ENCODE data around the gene TSPYL2.

TSPYL2 gene

DNA sequence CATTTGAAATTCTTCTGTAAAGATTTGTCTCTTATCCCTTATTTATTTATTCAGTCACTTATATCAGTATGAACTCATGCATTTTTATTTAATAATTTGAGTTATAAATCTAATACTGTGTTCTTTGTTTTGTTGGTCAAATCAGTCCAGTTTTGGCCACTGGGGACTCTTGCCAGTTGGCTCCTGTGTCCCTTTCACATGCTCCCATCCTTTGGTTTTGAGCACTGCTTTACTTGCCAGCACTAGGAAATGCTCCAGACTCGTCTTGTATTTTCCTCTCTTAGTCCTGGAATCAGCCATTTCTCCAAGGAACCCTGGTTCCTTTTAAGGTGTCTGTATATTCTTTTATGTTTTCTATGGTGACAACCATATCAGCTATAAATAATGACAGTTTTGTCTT, 39.8 kb downstream of the TSPYL2 start:
- in situ Hi-C loops (cut with HindIII; ENCODE audit: low sequenced_read_pairs): no loop called here

DNA sequence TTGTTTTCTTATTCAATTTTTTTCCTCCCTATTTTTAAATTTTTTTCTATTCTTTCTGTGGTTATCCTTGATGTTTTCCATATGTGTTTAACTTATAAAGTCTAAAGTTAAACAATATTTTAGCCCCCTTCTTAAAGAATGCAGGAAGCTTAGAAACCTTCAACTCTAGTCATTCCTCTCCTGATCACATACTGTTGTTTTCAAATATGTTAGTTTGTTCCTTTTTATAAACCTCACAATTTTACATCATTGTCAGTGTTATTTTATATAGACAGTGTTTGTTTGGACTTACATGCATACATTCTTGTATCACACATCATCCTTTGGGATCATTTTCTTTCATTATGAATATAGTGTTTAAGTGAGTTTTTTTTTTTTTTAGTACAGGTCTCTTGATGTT, 43.3 kb downstream of the TSPYL2 start:
- in situ Hi-C loops (cut with HindIII; ENCODE audit: low sequenced_read_pairs): no loop called here

DNA sequence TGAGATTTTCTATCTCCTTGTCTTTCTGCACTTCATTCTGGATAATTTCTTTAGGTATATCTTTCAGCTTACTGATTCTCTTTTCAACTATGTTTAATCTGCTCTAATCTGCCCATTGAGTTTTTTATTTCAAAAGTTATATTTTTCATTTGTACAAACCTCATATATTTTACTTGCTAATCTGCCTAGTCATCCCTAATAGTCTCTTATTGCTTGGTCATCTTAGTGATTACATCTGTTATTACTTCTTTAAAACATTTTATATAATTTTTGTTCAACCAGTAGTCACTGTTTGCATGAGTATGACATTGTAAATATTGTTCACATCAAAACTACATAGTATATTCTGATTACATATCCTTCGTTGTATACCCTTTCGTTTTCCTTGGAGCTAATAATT, 44.2 kb downstream of the TSPYL2 start:
- in situ Hi-C loops (cut with HindIII; ENCODE audit: low sequenced_read_pairs): no loop called here

DNA sequence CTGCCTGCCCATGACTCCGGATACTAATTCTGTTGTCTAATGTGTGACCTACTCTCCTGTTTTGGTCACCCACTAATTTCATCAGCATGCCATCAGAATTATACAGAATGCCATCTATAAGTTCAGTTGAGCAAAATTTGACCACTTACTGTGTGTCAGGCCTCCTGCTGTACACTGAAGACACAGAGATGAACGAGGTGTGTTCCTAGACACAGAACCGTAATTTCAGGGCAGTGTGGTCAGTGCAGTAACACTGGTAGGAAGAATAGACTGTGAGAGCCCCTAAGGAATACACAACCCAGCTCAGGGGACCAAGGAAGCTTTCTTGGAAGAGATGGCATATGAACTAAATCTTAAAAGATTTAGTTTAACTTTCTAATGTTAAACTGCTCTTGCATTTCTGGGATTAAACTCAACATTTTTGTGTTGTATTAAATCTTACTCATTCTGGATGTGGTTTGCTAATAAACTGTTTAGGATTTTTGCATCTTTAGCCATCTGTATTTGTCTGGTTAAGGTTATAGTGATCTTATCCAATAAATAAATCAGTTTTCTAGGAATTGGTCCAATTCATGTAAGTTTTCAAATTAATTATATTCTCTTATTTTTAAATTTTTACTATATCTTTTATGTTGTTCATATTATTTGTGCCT, 46.1 kb downstream of the TSPYL2 start:
- in situ Hi-C loops (cut with HindIII; ENCODE audit: low sequenced_read_pairs): no loop called here

DNA sequence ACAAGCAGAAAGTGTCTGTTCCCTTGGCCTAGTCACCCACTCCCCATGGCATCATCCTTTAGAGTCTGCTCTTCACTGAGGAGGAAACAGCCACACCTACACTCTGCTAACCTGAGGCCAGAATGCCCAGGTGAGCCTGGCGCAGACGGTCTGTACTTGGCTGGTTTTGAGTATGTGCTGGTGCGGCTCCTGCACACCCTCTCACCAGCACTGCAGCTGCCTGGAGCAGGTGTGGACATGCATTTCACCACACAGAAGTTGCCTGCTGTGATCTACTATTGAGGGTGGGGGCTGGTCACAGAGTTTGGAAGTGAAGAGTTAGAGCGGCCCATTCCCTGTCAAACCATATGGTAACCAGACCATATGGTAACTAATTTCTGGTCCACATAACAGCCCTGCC, 51.2 kb downstream of the TSPYL2 start:
- in situ Hi-C loops (cut with HindIII; ENCODE audit: low sequenced_read_pairs): no loop called here

DNA sequence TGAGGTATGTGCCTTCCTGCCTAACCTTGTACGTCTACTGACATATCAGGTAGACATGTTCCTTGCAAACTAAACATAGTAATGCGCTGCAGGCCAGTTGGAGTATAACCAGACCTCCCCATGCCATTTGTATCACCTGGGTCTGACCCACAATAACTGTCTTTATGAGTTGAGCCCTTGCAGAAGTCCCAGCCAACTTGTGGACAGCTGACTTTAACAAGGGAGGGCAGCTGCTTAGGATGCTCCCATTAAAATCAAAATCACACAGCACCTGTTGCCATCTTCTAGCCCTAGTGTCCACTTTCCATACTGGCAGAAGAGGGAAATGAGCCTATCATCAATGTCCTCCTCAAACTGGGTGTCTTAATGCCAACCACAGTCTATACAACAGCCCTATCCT, 53.4 kb downstream of the TSPYL2 start:
- in situ Hi-C loops (cut with HindIII; ENCODE audit: low sequenced_read_pairs): no loop called here
